ENCODE measurements around the gene ANK2.

GRCh38 chr4:113113151-113113550 is 63.7 kb downstream of the ANK2 start:
- TF ChIP-seq, protein P1, sequence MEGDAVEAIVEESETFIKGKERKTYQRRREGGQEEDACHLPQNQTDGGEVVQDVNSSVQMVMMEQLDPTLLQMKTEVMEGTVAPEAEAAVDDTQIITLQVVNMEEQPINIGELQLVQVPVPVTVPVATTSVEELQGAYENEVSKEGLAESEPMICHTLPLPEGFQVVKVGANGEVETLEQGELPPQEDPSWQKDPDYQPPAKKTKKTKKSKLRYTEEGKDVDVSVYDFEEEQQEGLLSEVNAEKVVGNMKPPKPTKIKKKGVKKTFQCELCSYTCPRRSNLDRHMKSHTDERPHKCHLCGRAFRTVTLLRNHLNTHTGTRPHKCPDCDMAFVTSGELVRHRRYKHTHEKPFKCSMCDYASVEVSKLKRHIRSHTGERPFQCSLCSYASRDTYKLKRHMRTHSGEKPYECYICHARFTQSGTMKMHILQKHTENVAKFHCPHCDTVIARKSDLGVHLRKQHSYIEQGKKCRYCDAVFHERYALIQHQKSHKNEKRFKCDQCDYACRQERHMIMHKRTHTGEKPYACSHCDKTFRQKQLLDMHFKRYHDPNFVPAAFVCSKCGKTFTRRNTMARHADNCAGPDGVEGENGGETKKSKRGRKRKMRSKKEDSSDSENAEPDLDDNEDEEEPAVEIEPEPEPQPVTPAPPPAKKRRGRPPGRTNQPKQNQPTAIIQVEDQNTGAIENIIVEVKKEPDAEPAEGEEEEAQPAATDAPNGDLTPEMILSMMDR (IDR thresholded peaks at IDR 0.05; ENCODE audit: insufficient read depth, low read depth, low read length): no peak
- TF ChIP-seq EZH2 (IDR thresholded peaks at IDR 0.05; ENCODE audit: insufficient read depth, low read length): no peak

Data from astrocyte (in vitro differentiated cells and primary cell).